PC-3 (cell line): ENCODE measurements around the gene KISS1. TPM values are rescaled to one million over a fixed set of nuclear protein-coding genes. Genes with fewer than 3 reads are reported as not detected.

Experiments
- ATAC-seq: fragments of 200-7000 bp; cut with Tn5 transposase; 2 replicates; pipeline ENCODE4 v1.9.1; 2020; ENCODE audit warnings: mild to moderate bottlenecking, moderate library complexity
- BruUV-seq: library from RNA; stranded (reverse); fragments of 400-500 nt; replicated peaks from 2 replicates; lab custom pipeline; 2021; lab: Mats Ljungman, UMichigan
- CTCF ChIA-PET: fragments of 300-600 bp; sonication (Branson Sonifier 250); formaldehyde crosslinking; loops from one replicate; lab custom pipeline; 2022; ENCODE audit warnings: antibody characterized with exemption; lab: Charles Lee
- POLR2A ChIA-PET: fragments of 300-600 bp; sonication (Branson Sonifier 250); formaldehyde crosslinking; loops from one replicate; lab custom pipeline; 2022; ENCODE audit warnings: antibody characterized with exemption; ENCODE audit not compliant: unreplicated experiment; lab: Charles Lee
- DNase-seq: peaks from one replicate; pipeline ENCODE4 v3.0.0-alpha.2; 2015
- H2AFZ ChIP-seq: fragments of 300-600 bp; sonication (generic); 2 replicates; pipeline ENCODE4 v1.6.0; 2016; ENCODE audit warnings: antibody characterized with exemption, low read length
- H3F3A ChIP-seq: fragments of 300-600 bp; sonication (generic); one replicate; pipeline ENCODE4 v1.6.0; 2017; ENCODE audit warnings: antibody characterized with exemption, low read length, control low read depth, mild to moderate bottlenecking; ENCODE audit not compliant: unreplicated experiment
- H3K27ac ChIP-seq: fragments of 300-600 bp; sonication (generic); 2 replicates; pipeline ENCODE4 v1.5.1; 2016; ENCODE audit warnings: mild to moderate bottlenecking, low read length
- H3K27me3 ChIP-seq: fragments of 300-600 bp; sonication (generic); 2 replicates; pipeline ENCODE4 v1.6.1; 2016; ENCODE audit warnings: low read length, mixed read lengths
- H3K36me3 ChIP-seq: fragments of 300-600 bp; sonication (generic); 2 replicates; pipeline ENCODE4 v1.6.1; 2016; ENCODE audit warnings: low read depth, mixed run types, low read length, mixed read lengths
- H3K4me1 ChIP-seq: fragments of 300-600 bp; sonication (generic); 2 replicates; pipeline ENCODE4 v1.5.1; 2016; ENCODE audit warnings: low read length; ENCODE audit not compliant: insufficient read depth
- H3K4me2 ChIP-seq: fragments of 300-600 bp; sonication (generic); 2 replicates; pipeline ENCODE4 v1.6.0; 2016; ENCODE audit warnings: low read length
- H3K4me3 ChIP-seq: fragments of 300-600 bp; sonication (generic); 2 replicates; pipeline ENCODE4 v1.5.1; 2016; ENCODE audit warnings: mild to moderate bottlenecking, low read length, mixed read lengths
- H3K79me2 ChIP-seq: fragments of 300-600 bp; sonication (generic); 2 replicates; pipeline ENCODE4 v1.6.1; 2017; ENCODE audit warnings: low read length, mixed read lengths
- H3K9ac ChIP-seq: fragments of 300-600 bp; sonication (generic); 2 replicates; pipeline ENCODE4 v1.6.0; 2016; ENCODE audit warnings: mild to moderate bottlenecking, low read length
- H3K9me2 ChIP-seq: fragments of 300-600 bp; sonication (generic); replicated peaks from 2 replicates; pipeline ENCODE4 v1.6.1; 2016; ENCODE audit warnings: mixed run types, low read length, mixed read lengths
- H3K9me3 ChIP-seq: fragments of 300-600 bp; sonication (generic); 2 replicates; pipeline ENCODE4 v1.6.1; 2016; ENCODE audit warnings: low read length, mixed read lengths
- H4K20me1 ChIP-seq: fragments of 300-600 bp; sonication (generic); 2 replicates; pipeline ENCODE4 v1.6.1; 2016; ENCODE audit warnings: low read length, mixed read lengths
- CTCF ChIP-seq: fragments of 300-600 bp; sonication (generic); conservative IDR thresholded peaks from 2 replicates; pipeline ENCODE4 v1.5.1; 2017; ENCODE audit warnings: antibody characterized with exemption, low read depth, mild to moderate bottlenecking, low read length
- EZH2 ChIP-seq: fragments of 300-600 bp; sonication (generic); IDR thresholded peaks from one replicate; pipeline ENCODE4 v1.6.1; 2017; ENCODE audit warnings: antibody characterized with exemption, mild to moderate bottlenecking, low read length; ENCODE audit not compliant: unreplicated experiment
- EZH2phosphoT487 ChIP-seq: fragments of 300-600 bp; sonication (generic); IDR thresholded peaks from 2 replicates; pipeline ENCODE4 v1.6.1; 2018; ENCODE audit warnings: mild to moderate bottlenecking, antibody characterized with exemption, low read length, borderline replicate concordance
- intact Hi-C: fragments of 100-400 bp; cut with micrococcal nuclease; formaldehyde crosslinking; loops from 2 replicates; pipeline ENCODE4 v1.9.0; 2023
- total RNA-seq: library from RNA; depleted of rRNA; stranded (reverse); fragments of >200 nt; gene quantifications from 2 replicates; pipeline ENCODE4 v1.2.3, GENCODE V29; 2014

The KISS1 gene
- total RNA-seq, 1 experiment from 2014 or later, result 12.3 TPM

GRCh38 chr1:204186597-204186996 is 9.7 kb downstream of the KISS1 start:
- H3K9me3 ChIP-seq, result no peaks in the 10 kb centered on the region
- H3K4me1 ChIP-seq, result peaks cover 17% of the 10 kb centered on the region
- H3K9ac ChIP-seq, result no peak overlapping the region
- no TSS peak for BruUV-seq
- TF ChIP-seq CTCF (no peak), EZH2phosphoT487 (no peak), EZH2 (no peak)
- H4K20me1 ChIP-seq, result no peaks in the 10 kb centered on the region
- no peak for DNase-seq
- no peaks in the 10 kb centered on the region for H3K27me3 ChIP-seq
- no peak overlapping the region for H3K27ac ChIP-seq
- no peaks in the 10 kb centered on the region for H3F3A ChIP-seq
- ChIA-PET POLR2A (no interaction called here), CTCF (no interaction called here)
- no peaks in the 10 kb centered on the region for H3K36me3 ChIP-seq
- no peak overlapping the region for H3K4me3 ChIP-seq
- no peak overlapping the region for H3K4me2 ChIP-seq
- no peaks in the 10 kb centered on the region for H3K9me2 ChIP-seq
- no peak for ATAC-seq
- no peaks in the 10 kb centered on the region for H3K79me2 ChIP-seq
- no peak overlapping the region for H2AFZ ChIP-seq
- intact Hi-C loops, result no loop called here

GRCh38 chr1:204181116-204181515 is 15.2 kb downstream of the KISS1 start:
- Histone ChIP-seq H3K27me3 (no peaks in the 10 kb centered on the region), H2AFZ (no peak overlapping the region), H3F3A (no peaks in the 10 kb centered on the region), H3K9ac (no peak overlapping the region), H3K4me1 (peaks cover 14% of the 10 kb centered on the region), H4K20me1 (no peaks in the 10 kb centered on the region), H3K27ac (no peak overlapping the region), H3K9me2 (no peaks in the 10 kb centered on the region), H3K36me3 (no peaks in the 10 kb centered on the region; the same call in 1 of the 2 replicates), H3K4me2 (no peak overlapping the region), H3K9me3 (no peaks in the 10 kb centered on the region), H3K4me3 (no peak overlapping the region), H3K79me2 (peaks cover 10% of the 10 kb centered on the region)
- DNase-seq, result no peak
- no TSS peak for BruUV-seq
- ChIA-PET CTCF (no interaction called here), POLR2A (no interaction called here)
- intact Hi-C loops, result no loop called here
- TF ChIP-seq EZH2phosphoT487 (no peak), EZH2 (no peak), CTCF (no peak)
- ATAC-seq, result no peak

- peaks cover 20% of the 10 kb centered on the region for H3K79me2 ChIP-seq
- CTCF ChIA-PET, result no interaction called here
- H3K4me2 ChIP-seq, result no peak overlapping the region
- no peaks in the 10 kb centered on the region; the same call in 1 of the 2 replicates for H3K36me3 ChIP-seq
- H2AFZ ChIP-seq, result no peak overlapping the region
- DNase-seq (no peak), ATAC-seq (no peak)
- POLR2A ChIA-PET, result interaction anchor here (1.3 kb wide), 1 partner anchor 18 kb away, joined by 6 read pairs; no protein-coding TSS in a partner anchor
- no peaks in the 10 kb centered on the region for H3F3A ChIP-seq
- no peaks in the 10 kb centered on the region for H3K9me2 ChIP-seq
- TF ChIP-seq EZH2, result no peak
- TF ChIP-seq EZH2phosphoT487, result no peak
- no peak for TF ChIP-seq CTCF
- no peaks in the 10 kb centered on the region for H3K9me3 ChIP-seq
- peaks cover 23% of the 10 kb centered on the region for H3K4me1 ChIP-seq
- H4K20me1 ChIP-seq, result no peaks in the 10 kb centered on the region
- no peak overlapping the region for H3K9ac ChIP-seq
- intact Hi-C loops, result no loop called here
- H3K27ac ChIP-seq, result no peak overlapping the region
- H3K4me3 ChIP-seq, result no peak overlapping the region
- no peaks in the 10 kb centered on the region for H3K27me3 ChIP-seq
- BruUV-seq, result no TSS peak
Measured at GRCh38 chr1:204180133-204180532, 16.2 kb downstream of the KISS1 start.
